ENCODE results near the gene FOXD2.

GRCh38 chr1:47423872-47424271 lies 14.0 kb upstream of the FOXD2 start:
- no peak for TF ChIP-seq POLR2A (IDR thresholded peaks at IDR 0.05; ENCODE audit: low read length)
- no peak for TF ChIP-seq GATA1 (IDR thresholded peaks at IDR 0.05; ENCODE audit: low read depth, low read length)
